Neural progenitor cell (in vitro differentiated cells): Measurements from ENCODE around the gene PPT2. TPM values are rescaled to one million over a fixed set of nuclear protein-coding genes. Genes with fewer than 3 reads are reported as not detected.
A peak's percentile ranks its signal among the peaks of the same experiment; 100 is the strongest.

ENCODE experiments used
- DNase-seq: peaks from one replicate; pipeline ENCODE4 v3.0.0-alpha.2; 2016; ENCODE audit warnings: low spot score
- H2AFZ ChIP-seq: fragments of 200-600 bp; sonication (generic); replicated peaks from 2 replicates; pipeline ENCODE4 v1.6.1; 2016; ENCODE audit warnings: antibody characterized with exemption
- H3F3A ChIP-seq: fragments of 200-600 bp; sonication (generic); 2 replicates; pipeline ENCODE4 v1.6.1; 2016; ENCODE audit warnings: antibody characterized with exemption, low read depth
- H3K27ac ChIP-seq: fragments of 200-600 bp; sonication (generic); 2 replicates; pipeline ENCODE4 v1.5.1; 2016; ENCODE audit warnings: mild to moderate bottlenecking
- H3K27me3 ChIP-seq: fragments of 200-600 bp; sonication (generic); 2 replicates; pipeline ENCODE4 v1.6.1; 2016; ENCODE audit warnings: mild to moderate bottlenecking, moderate library complexity
- H3K36me3 ChIP-seq: fragments of 200-600 bp; sonication (generic); 2 replicates; pipeline ENCODE4 v1.5.1; 2016
- H3K4me1 ChIP-seq: fragments of 200-600 bp; sonication (generic); 2 replicates; pipeline ENCODE4 v1.6.1; 2016; ENCODE audit warnings: mixed run types
- H3K4me2 ChIP-seq: fragments of 200-600 bp; sonication (generic); 2 replicates; pipeline ENCODE4 v1.6.1; 2016
- H3K4me3 ChIP-seq: fragments of 200-600 bp; sonication (generic); 2 replicates; pipeline ENCODE4 v1.5.1; 2016
- H3K79me2 ChIP-seq: fragments of 200-600 bp; sonication (generic); 2 replicates; pipeline ENCODE4 v1.6.1; 2016; ENCODE audit warnings: low read depth
- H3K9ac ChIP-seq: fragments of 200-600 bp; sonication (generic); 2 replicates; pipeline ENCODE4 v1.6.1; 2016
- H3K9me3 ChIP-seq: fragments of 200-600 bp; sonication (generic); 2 replicates; pipeline ENCODE4 v1.5.1; 2016; ENCODE audit warnings: low read depth
- H4K20me1 ChIP-seq: fragments of 200-600 bp; sonication (generic); 2 replicates; pipeline ENCODE4 v1.6.1; 2016; ENCODE audit warnings: low read depth
- H3K27ac Mint-ChIP-seq: 3 replicates; pipeline ENCODE4 v1.8.0; 2021; ENCODE audit warnings: mixed read lengths
- H3K27me3 Mint-ChIP-seq: 2 replicates; pipeline ENCODE4 v1.8.0; 2022; ENCODE audit warnings: low read depth, mild to moderate bottlenecking, inconsistent platforms, moderate library complexity, mixed read lengths; ENCODE audit not compliant: insufficient read depth
- H3K36me3 Mint-ChIP-seq: 3 replicates; pipeline ENCODE4 v1.8.0; 2021; ENCODE audit warnings: mixed read lengths
- H3K4me1 Mint-ChIP-seq: 3 replicates; pipeline ENCODE4 v1.8.0; 2021; ENCODE audit warnings: mixed read lengths
- H3K4me3 Mint-ChIP-seq: 3 replicates; pipeline ENCODE4 v1.8.0; 2021; ENCODE audit warnings: mild to moderate bottlenecking, moderate library complexity, mixed read lengths
- H3K9me3 Mint-ChIP-seq: 3 replicates; pipeline ENCODE4 v1.8.0; 2020; ENCODE audit warnings: mixed read lengths
- EZH2 ChIP-seq: fragments of 200-600 bp; sonication (generic); IDR thresholded peaks from 2 replicates; pipeline ENCODE4 v1.6.1; 2017; ENCODE audit warnings: antibody characterized with exemption, mild to moderate bottlenecking, moderate library complexity
- EZH2phosphoT487 ChIP-seq: fragments of 200-600 bp; sonication (generic); IDR thresholded peaks from 2 replicates; pipeline ENCODE4 v1.6.1; 2017; ENCODE audit warnings: antibody characterized with exemption
- total RNA-seq: library from RNA; depleted of rRNA; stranded (reverse); fragments of >200 nt; gene quantifications from 2 replicates; pipeline ENCODE4 v1.2.3, GENCODE V29; 2015; ENCODE audit warnings: low replicate concordance
- TF ChIP-seq, protein P1 (sequence below): fragments of 200-600 bp; sonication (generic); IDR thresholded peaks from 2 replicates; pipeline ENCODE4 v1.5.1; 2017; ENCODE audit warnings: antibody characterized with exemption, mild to moderate bottlenecking

The PPT2 gene
- total RNA-seq, 1 donor from 2014 or later = 18.6 TPM

DNA sequence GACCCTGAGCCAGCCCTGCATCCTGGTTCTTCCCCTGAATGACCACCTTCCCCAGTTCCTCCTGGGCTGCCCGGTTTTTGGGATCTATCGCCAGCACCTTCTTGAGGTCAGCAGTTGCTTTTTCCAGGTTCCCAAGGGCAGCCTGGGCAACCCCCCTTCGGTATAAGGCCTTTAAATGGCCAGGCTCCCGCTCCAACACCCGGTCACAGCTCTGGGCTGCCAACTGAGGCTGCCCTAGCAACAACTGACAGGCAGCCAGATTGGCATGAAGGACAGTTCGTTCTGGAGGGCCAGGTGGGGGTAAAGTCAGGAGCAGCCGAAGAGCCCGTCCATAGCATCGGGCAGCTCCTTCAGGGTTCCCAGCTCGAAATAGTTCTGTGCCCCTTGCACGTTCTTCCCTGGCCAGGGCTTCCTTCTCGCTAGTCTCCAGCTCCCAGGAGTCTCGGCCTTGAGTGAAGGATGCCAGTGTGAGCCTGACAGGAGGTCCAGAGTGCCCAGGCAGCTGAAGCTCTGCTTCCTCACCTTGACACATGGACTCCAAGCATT is 25.1 kb upstream of the PPT2 start:
- peak overlapping the region; percentile 93 for H3K4me2 ChIP-seq
- no peaks in the 10 kb centered on the region for H3K36me3 ChIP-seq

DNA sequence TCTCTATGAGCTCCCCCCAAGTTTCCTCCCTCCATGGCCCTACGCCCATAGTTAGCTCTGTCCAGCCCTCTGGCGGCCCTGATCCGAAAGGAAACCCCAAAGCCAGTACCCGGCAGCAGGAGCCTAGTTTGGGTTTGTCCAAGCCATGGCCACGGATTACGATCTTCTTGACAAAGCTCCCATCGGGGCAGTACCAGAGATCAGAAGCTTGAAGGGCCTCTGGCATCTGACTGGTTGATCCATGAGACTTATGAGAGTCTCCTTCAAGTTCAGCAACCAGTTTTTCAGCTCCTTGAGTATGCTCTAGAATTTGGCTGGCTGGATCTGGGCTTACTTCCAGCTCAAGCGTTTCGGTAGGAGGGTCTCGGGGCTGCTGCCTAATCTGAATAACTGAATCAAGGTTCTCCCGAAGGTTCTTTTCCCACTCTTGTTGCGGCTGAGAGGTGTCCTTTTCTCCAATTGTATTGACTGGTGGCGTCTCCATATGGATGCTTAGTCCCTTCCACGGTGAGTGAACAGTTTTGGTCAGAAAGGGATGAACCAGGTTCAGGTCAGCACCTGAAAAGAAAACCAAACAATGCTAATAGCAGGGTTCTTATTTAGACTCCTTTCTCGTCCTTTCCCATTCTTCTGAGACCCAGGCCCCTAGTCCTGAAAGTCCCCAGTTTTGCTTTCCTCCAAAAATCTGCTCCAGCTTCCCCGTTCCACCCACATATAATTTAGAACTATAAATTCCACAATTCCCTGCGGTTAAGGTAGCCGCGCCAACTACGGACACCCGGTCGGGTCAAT is 24.4 kb upstream of the PPT2 start:
- H2AFZ ChIP-seq = peak overlapping the region; percentile 85
- peak overlapping the region; percentile 93 for H3K27ac Mint-ChIP-seq
- peaks cover 5% of the 10 kb centered on the region for H3K27me3 ChIP-seq
- no peak for TF ChIP-seq EZH2
- TF ChIP-seq, protein P1, sequence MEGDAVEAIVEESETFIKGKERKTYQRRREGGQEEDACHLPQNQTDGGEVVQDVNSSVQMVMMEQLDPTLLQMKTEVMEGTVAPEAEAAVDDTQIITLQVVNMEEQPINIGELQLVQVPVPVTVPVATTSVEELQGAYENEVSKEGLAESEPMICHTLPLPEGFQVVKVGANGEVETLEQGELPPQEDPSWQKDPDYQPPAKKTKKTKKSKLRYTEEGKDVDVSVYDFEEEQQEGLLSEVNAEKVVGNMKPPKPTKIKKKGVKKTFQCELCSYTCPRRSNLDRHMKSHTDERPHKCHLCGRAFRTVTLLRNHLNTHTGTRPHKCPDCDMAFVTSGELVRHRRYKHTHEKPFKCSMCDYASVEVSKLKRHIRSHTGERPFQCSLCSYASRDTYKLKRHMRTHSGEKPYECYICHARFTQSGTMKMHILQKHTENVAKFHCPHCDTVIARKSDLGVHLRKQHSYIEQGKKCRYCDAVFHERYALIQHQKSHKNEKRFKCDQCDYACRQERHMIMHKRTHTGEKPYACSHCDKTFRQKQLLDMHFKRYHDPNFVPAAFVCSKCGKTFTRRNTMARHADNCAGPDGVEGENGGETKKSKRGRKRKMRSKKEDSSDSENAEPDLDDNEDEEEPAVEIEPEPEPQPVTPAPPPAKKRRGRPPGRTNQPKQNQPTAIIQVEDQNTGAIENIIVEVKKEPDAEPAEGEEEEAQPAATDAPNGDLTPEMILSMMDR = no peak
- TF ChIP-seq EZH2phosphoT487 = no peak
- peaks cover 32% of the 10 kb centered on the region for H3K79me2 ChIP-seq
- peak overlapping the region; percentile 60 for H3K9ac ChIP-seq
- peaks cover 36% of the 10 kb centered on the region for H3K4me1 Mint-ChIP-seq
- DNase-seq = peak; percentile 18
- no peaks in the 10 kb centered on the region for H3K36me3 ChIP-seq
- H3K4me3 Mint-ChIP-seq = peak overlapping the region; percentile 98
- H3K4me2 ChIP-seq = peak overlapping the region; percentile 93
- no peak overlapping the region for H3K27ac ChIP-seq
- H3K9me3 Mint-ChIP-seq = no peaks in the 10 kb centered on the region
- H4K20me1 ChIP-seq = no peaks in the 10 kb centered on the region
- peak overlapping the region; percentile 87 for H3K4me3 ChIP-seq
- H3K27me3 Mint-ChIP-seq = peaks cover 9% of the 10 kb centered on the region
- no peaks in the 10 kb centered on the region for H3K9me3 ChIP-seq
- peaks cover 18% of the 10 kb centered on the region for H3K4me1 ChIP-seq
- H3K36me3 Mint-ChIP-seq = peaks cover 7% of the 10 kb centered on the region
- H3F3A ChIP-seq = peaks cover 29% of the 10 kb centered on the region

More for the DNA sequence above, 25.1 kb upstream of the PPT2 start:
- Histone ChIP-seq H4K20me1 (no peaks in the 10 kb centered on the region), H3K27me3 (peaks cover 3% of the 10 kb centered on the region), H3F3A (peaks cover 29% of the 10 kb centered on the region), H3K4me3 (peak overlapping the region; percentile 87), H3K79me2 (peaks cover 32% of the 10 kb centered on the region), H3K4me1 (peaks cover 18% of the 10 kb centered on the region), H3K27ac (no peak overlapping the region), H3K9ac (no peak overlapping the region), H2AFZ (no peak overlapping the region), H3K9me3 (no peaks in the 10 kb centered on the region)
- Mint-ChIP-seq H3K36me3 (peaks cover 12% of the 10 kb centered on the region), H3K9me3 (no peaks in the 10 kb centered on the region), H3K4me1 (peaks cover 36% of the 10 kb centered on the region), H3K27ac (peak overlapping the region; percentile 91), H3K27me3 (peaks cover 9% of the 10 kb centered on the region), H3K4me3 (peak overlapping the region; percentile 98)
- no peak for DNase-seq
- TF ChIP-seq, protein P1 = no peak
- no peak for TF ChIP-seq EZH2
- no peak for TF ChIP-seq EZH2phosphoT487

DNA sequence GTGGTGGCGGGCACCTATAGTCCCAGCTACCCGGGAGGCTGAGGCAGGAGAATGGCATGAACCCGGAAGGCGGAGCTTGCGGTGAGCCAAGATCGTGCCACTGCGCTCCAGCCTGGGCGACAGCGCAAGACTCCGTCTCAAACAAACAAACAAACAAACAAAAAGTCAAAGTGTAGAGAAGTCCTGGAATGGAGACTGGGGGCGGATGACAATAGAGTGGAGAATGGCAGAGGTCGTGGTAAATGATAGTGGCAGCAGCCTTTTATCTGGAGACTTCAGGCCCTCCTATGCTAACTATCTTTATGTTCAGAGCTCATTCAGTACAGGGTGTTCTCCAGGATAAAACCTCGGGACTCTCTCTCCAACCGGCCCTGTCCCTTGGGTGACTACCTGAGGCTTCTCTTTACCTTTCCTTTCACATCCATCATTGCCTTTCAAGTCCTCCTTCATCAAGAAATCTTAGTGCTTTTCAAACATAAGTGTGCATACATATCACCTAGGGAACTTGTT is 22.4 kb upstream of the PPT2 start:
- Histone ChIP-seq H3K27me3 (peaks cover 10% of the 10 kb centered on the region), H3K4me3 (no peak overlapping the region), H3K4me1 (peaks cover 18% of the 10 kb centered on the region), H3F3A (peaks cover 29% of the 10 kb centered on the region), H3K9ac (no peak overlapping the region), H3K79me2 (peaks cover 24% of the 10 kb centered on the region), H3K9me3 (no peaks in the 10 kb centered on the region), H2AFZ (no peak overlapping the region), H4K20me1 (no peaks in the 10 kb centered on the region), H3K27ac (no peak overlapping the region), H3K4me2 (no peak overlapping the region), H3K36me3 (no peaks in the 10 kb centered on the region)
- H3K27ac Mint-ChIP-seq = no peak overlapping the region
- no peaks in the 10 kb centered on the region for H3K9me3 Mint-ChIP-seq
- no peaks in the 10 kb centered on the region for H3K36me3 Mint-ChIP-seq
- H3K4me1 Mint-ChIP-seq = peaks cover 30% of the 10 kb centered on the region
- peaks cover 10% of the 10 kb centered on the region for H3K27me3 Mint-ChIP-seq
- TF ChIP-seq, protein P1 = no peak
- DNase-seq = no peak
- peak overlapping the region; percentile 75 for H3K4me3 Mint-ChIP-seq
